GM23248 (cell line): ENCODE data around the gene ORC2. TPM values are rescaled to one million over a fixed set of nuclear protein-coding genes. Genes with fewer than 3 reads are reported as not detected.

Experiments used
- DNase-seq: peaks from one replicate; pipeline ENCODE4 v3.0.0-alpha.2; 2015
- H2AFZ ChIP-seq: fragments of 200-600 bp; sonication (generic); 2 replicates; pipeline ENCODE4 v1.6.1; 2016; ENCODE audit warnings: antibody characterized with exemption
- H3F3A ChIP-seq: fragments of 200-600 bp; sonication (generic); 2 replicates; pipeline ENCODE4 v1.6.1; 2016; ENCODE audit warnings: mild to moderate bottlenecking, antibody characterized with exemption, mixed run types; ENCODE audit not compliant: insufficient read depth
- H3K27ac ChIP-seq: fragments of 200-600 bp; sonication (generic); 2 replicates; pipeline ENCODE4 v1.5.1; 2016; ENCODE audit warnings: mild to moderate bottlenecking
- H3K27me3 ChIP-seq: fragments of 200-600 bp; sonication (generic); replicated peaks from 2 replicates; pipeline ENCODE4 v1.6.1; 2016; ENCODE audit warnings: mild to moderate bottlenecking; ENCODE audit not compliant: insufficient read depth
- H3K36me3 ChIP-seq: fragments of 200-600 bp; sonication (generic); 2 replicates; pipeline ENCODE4 v1.6.1; 2016; ENCODE audit warnings: low read depth, mild to moderate bottlenecking
- H3K4me1 ChIP-seq: fragments of 200-600 bp; sonication (generic); 2 replicates; pipeline ENCODE4 v1.6.1; 2016; ENCODE audit warnings: mild to moderate bottlenecking; ENCODE audit not compliant: insufficient read depth
- H3K4me2 ChIP-seq: fragments of 200-600 bp; sonication (generic); one replicate; pipeline ENCODE4 v1.6.1; 2016; ENCODE audit warnings: mild to moderate bottlenecking; ENCODE audit not compliant: unreplicated experiment
- H3K4me3 ChIP-seq: fragments of 200-600 bp; sonication (generic); 2 replicates; pipeline ENCODE4 v1.5.1; 2016; ENCODE audit warnings: mild to moderate bottlenecking
- H3K79me2 ChIP-seq: fragments of 200-600 bp; sonication (generic); 2 replicates; pipeline ENCODE4 v1.6.1; 2016; ENCODE audit warnings: mild to moderate bottlenecking; ENCODE audit not compliant: insufficient read depth
- H3K9ac ChIP-seq: fragments of 200-600 bp; sonication (generic); 2 replicates; pipeline ENCODE4 v1.6.1; 2016; ENCODE audit warnings: mild to moderate bottlenecking
- H3K9me2 ChIP-seq: fragments of 200-600 bp; sonication (generic); 2 replicates; pipeline ENCODE4 v1.6.1; 2016; ENCODE audit warnings: mixed run types, mild to moderate bottlenecking, moderate library complexity; ENCODE audit not compliant: insufficient read depth
- H3K9me3 ChIP-seq: fragments of 200-600 bp; sonication (generic); one replicate; pipeline ENCODE4 v1.6.1; 2017; ENCODE audit warnings: low read depth
- H4K20me1 ChIP-seq: fragments of 200-600 bp; sonication (generic); 2 replicates; pipeline ENCODE4 v1.6.0; 2016; ENCODE audit not compliant: insufficient read depth
- EZH2 ChIP-seq: fragments of 200-600 bp; sonication (generic); IDR thresholded peaks from 2 replicates; pipeline ENCODE4 v1.6.1; 2018; ENCODE audit warnings: antibody characterized with exemption, mild to moderate bottlenecking; ENCODE audit not compliant: insufficient read depth, poor library complexity, severe bottlenecking
- EZH2phosphoT487 ChIP-seq: fragments of 200-600 bp; sonication (generic); IDR thresholded peaks from 2 replicates; pipeline ENCODE4 v1.6.1; 2018; ENCODE audit warnings: antibody characterized with exemption, moderate library complexity, mild to moderate bottlenecking, low read depth; ENCODE audit not compliant: insufficient read depth
- WGBS, 2 experiments: methylation state at CpG; one replicate each; pipeline ENCODE4 v1.1.6; 2015 to 2017; ENCODE audit warnings: low lambda C conversion rate in 2 of 2, low coverage in 1 of 2; ENCODE audit errors: missing lambda C conversion rate in 2 of 2; 5-methylcytosine and 5-hydroxymethylcytosine counted together
- in situ Hi-C: fragments of 300-500 bp; cut with MboI; formaldehyde crosslinking; loops from 2 replicates; pipeline ENCODE4 v1.15.0; 2020
- polyA plus RNA-seq: library from polyadenylated mRNA; unstranded; fragments of >200 nt; fragmentation: Nextera tagmentation; extraction: Ambion mirVana; gene quantifications from 2 replicates; pipeline ENCODE4 v1.2.1, GENCODE V29; 2016
- total RNA-seq: library from RNA; depleted of rRNA; stranded (reverse); fragments of >200 nt; shearing (Covaris generic); gene quantifications from 2 replicates; pipeline ENCODE4 v1.2.3, GENCODE V29; 2014

The ORC2 gene
- total and polyA plus RNA-seq, 2 experiments from 2014 or later: 5.4 to 8.8 TPM

- Histone ChIP-seq H3K4me1 (no peaks in the 10 kb centered on the region), H3K36me3 (peaks cover 16% of the 10 kb centered on the region), H3K9me2 (no peaks in the 10 kb centered on the region), H3K9ac (no peak overlapping the region), H3K27ac (no peak overlapping the region), H3K4me2 (no peak overlapping the region), H4K20me1 (no peaks in the 10 kb centered on the region), H3K4me3 (no peak overlapping the region), H3K9me3 (no peaks in the 10 kb centered on the region), H3F3A (no peaks in the 10 kb centered on the region), H3K79me2 (no peaks in the 10 kb centered on the region), H3K27me3 (no peaks in the 10 kb centered on the region), H2AFZ (no peak overlapping the region)
- TF ChIP-seq EZH2phosphoT487: no peak
- TF ChIP-seq EZH2: no peak
- in situ Hi-C loops: no loop called here
- 96 to 100% methylated on average over 3 of the region's 3 CpGs for WGBS, 2 experiments
- DNase-seq: no peak
These were observed 40.9 kb upstream of the ORC2 start for GRCh38 chr2:201004370-201004769.

- peak; percentile 67 for DNase-seq
- peak overlapping the region; percentile 50 for H3K27ac ChIP-seq
These were observed 29.6 kb upstream of the ORC2 start for GRCh38 chr2:200993097-200993496.

GRCh38 chr2:200987137-200987536 lies 23.7 kb upstream of the ORC2 start:
- Histone ChIP-seq H3K9me3 (no peaks in the 10 kb centered on the region), H3K9ac (no peak overlapping the region), H3K27me3 (no peaks in the 10 kb centered on the region), H3F3A (peaks cover 17% of the 10 kb centered on the region; the same call in 1 of the 2 replicates), H3K4me1 (peaks cover 28% of the 10 kb centered on the region), H4K20me1 (no peaks in the 10 kb centered on the region), H3K27ac (no peak overlapping the region), H2AFZ (no peak overlapping the region), H3K79me2 (no peaks in the 10 kb centered on the region), H3K4me3 (no peak overlapping the region), H3K9me2 (no peaks in the 10 kb centered on the region), H3K36me3 (peaks cover 27% of the 10 kb centered on the region), H3K4me2 (no peak overlapping the region)
- DNase-seq: no peak
- 82 to 89% methylated on average over 8 of the region's 8 CpGs for WGBS, 2 experiments
- in situ Hi-C loops: no loop called here
- TF ChIP-seq EZH2phosphoT487 (no peak), EZH2 (no peak)

More at GRCh38 chr2:200993097-200993496, 29.6 kb upstream of the ORC2 start:
- Histone ChIP-seq H3K79me2 (no peaks in the 10 kb centered on the region), H3K9me3 (no peaks in the 10 kb centered on the region), H3K9me2 (no peaks in the 10 kb centered on the region), H3K4me3 (no peak overlapping the region), H3K27me3 (no peaks in the 10 kb centered on the region), H3K4me2 (no peak overlapping the region), H3K36me3 (peaks cover 32% of the 10 kb centered on the region), H2AFZ (no peak overlapping the region), H3K9ac (peak overlapping the region; percentile 17; the same call in 1 of the 2 replicates), H3F3A (0 out of 2 replicates have a peak, but pooled peaks cover 8% of the 10 kb centered on the region), H4K20me1 (no peaks in the 10 kb centered on the region), H3K4me1 (peaks cover 17% of the 10 kb centered on the region)
- 96 to 97% methylated on average over 3 of the region's 3 CpGs for WGBS, 2 experiments
- in situ Hi-C loops: no loop called here
- TF ChIP-seq EZH2: no peak
- no peak for TF ChIP-seq EZH2phosphoT487

GRCh38 chr2:200985799-200986198 lies 22.3 kb upstream of the ORC2 start:
- Histone ChIP-seq H3K27ac (no peak overlapping the region; the same call in 1 of the 2 replicates), H3K9me3 (no peaks in the 10 kb centered on the region), H3F3A (peaks cover 17% of the 10 kb centered on the region; the same call in 1 of the 2 replicates), H3K4me2 (peak overlapping the region; percentile 18), H3K4me1 (peaks cover 28% of the 10 kb centered on the region), H2AFZ (no peak overlapping the region), H4K20me1 (no peaks in the 10 kb centered on the region), H3K79me2 (no peaks in the 10 kb centered on the region), H3K9me2 (no peaks in the 10 kb centered on the region), H3K4me3 (no peak overlapping the region), H3K36me3 (peaks cover 19% of the 10 kb centered on the region), H3K27me3 (no peaks in the 10 kb centered on the region), H3K9ac (no peak overlapping the region)
- DNase-seq: peak; percentile 41
- in situ Hi-C loops: no loop called here
- TF ChIP-seq EZH2phosphoT487 (no peak), EZH2 (no peak)
- WGBS, 2 experiments: 66 to 73% methylated on average over 2 of the region's 2 CpGs

DNA sequence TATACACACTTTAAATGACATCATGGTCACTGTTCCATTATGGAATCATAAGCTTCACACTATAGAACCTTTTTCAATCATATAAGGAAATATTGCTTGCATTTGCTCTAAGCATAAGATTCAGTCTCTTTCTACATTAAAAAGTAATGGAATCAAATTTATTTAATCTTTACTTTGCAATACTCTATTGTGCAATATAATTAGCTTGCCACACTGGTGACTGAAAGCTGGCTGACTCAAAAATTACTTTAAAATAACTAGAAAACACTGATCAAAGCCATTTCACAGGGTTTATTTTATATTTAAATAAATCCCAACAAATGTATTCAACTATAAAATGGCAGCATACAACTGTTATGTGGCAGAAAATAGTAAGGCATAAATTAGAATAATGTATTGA lies 13.2 kb upstream of the ORC2 start:
- Histone ChIP-seq H3K36me3 (0 out of 2 replicates have a peak, but pooled peaks cover 4% of the 10 kb centered on the region), H3K4me2 (no peak overlapping the region), H3K4me1 (no peaks in the 10 kb centered on the region), H4K20me1 (no peaks in the 10 kb centered on the region), H3K9me3 (no peaks in the 10 kb centered on the region), H3K27me3 (no peaks in the 10 kb centered on the region), H3K4me3 (no peak overlapping the region), H3K27ac (no peak overlapping the region), H3K79me2 (0 out of 2 replicates have a peak, but pooled peaks cover 3% of the 10 kb centered on the region), H3K9me2 (no peaks in the 10 kb centered on the region), H2AFZ (no peak overlapping the region), H3K9ac (no peak overlapping the region), H3F3A (peaks cover 7% of the 10 kb centered on the region; the same call in 1 of the 2 replicates)
- TF ChIP-seq EZH2 (no peak), EZH2phosphoT487 (no peak)
- in situ Hi-C loops: no loop called here
- no peak for DNase-seq
